ENCODE results near the gene FAM53B.

Gene FAM53B

GRCh38 chr10:124695259-124695658 is 48.9 kb downstream of the FAM53B start:
- no peak for DNase-seq

- DNase-seq: no peak
Observed at GRCh38 chr10:124694481-124695220, 49.5 kb downstream of the FAM53B start.

- DNase-seq: no peak
Observed at GRCh38 chr10:124693801-124694416, 50.3 kb downstream of the FAM53B start.

- no peak for DNase-seq
Observed at GRCh38 chr10:124693396-124693795, 50.8 kb downstream of the FAM53B start.

GRCh38 chr10:124692100-124692446 is 52.1 kb downstream of the FAM53B start:
- DNase-seq: no peak

GRCh38 chr10:124691421-124692099 is 52.6 kb downstream of the FAM53B start:
- DNase-seq: no peak

- DNase-seq: no peak
Observed at GRCh38 chr10:124691002-124691401, 53.2 kb downstream of the FAM53B start.

- no peak for DNase-seq
Observed at GRCh38 chr10:124689911-124690498, 54.2 kb downstream of the FAM53B start.

GRCh38 chr10:124688889-124689670 is 55.1 kb downstream of the FAM53B start:
- no peak for DNase-seq

- no peak for DNase-seq
Observed at GRCh38 chr10:124688386-124688785, 55.8 kb downstream of the FAM53B start.

- no peak for DNase-seq
Observed at GRCh38 chr10:124686707-124687376, 57.3 kb downstream of the FAM53B start.

- no peak for DNase-seq
Observed at GRCh38 chr10:124685261-124685660, 58.9 kb downstream of the FAM53B start.

- no peak for DNase-seq
Observed at GRCh38 chr10:124683814-124684213, 60.4 kb downstream of the FAM53B start.

GRCh38 chr10:124681626-124682552 is 62.3 kb downstream of the FAM53B start:
- DNase-seq: no peak

- no peak for DNase-seq
Observed at GRCh38 chr10:124681091-124681490, 63.1 kb downstream of the FAM53B start.

- DNase-seq: no peak
Observed at GRCh38 chr10:124680675-124681074, 63.5 kb downstream of the FAM53B start.

GRCh38 chr10:124679401-124679800 is 64.8 kb downstream of the FAM53B start:
- DNase-seq: no peak

- no peak for DNase-seq
Observed at GRCh38 chr10:124678557-124679240, 65.5 kb downstream of the FAM53B start.

GRCh38 chr10:124677749-124678556 is 66.2 kb downstream of the FAM53B start:
- DNase-seq: no peak

- no peak for DNase-seq
Observed at GRCh38 chr10:124677293-124677699, 66.9 kb downstream of the FAM53B start.

All from left hindlimb (tissue), 1 donor.